H7 (cell line): ENCODE results near the gene DNAL4. TPM values are rescaled to one million over a fixed set of nuclear protein-coding genes. Genes with fewer than 3 reads are reported as not detected.
A peak's percentile ranks its signal among the peaks of the same experiment; 100 is the strongest.

Experiments used
- DNase-seq: peaks from one replicate; pipeline ENCODE4 v3.0.0; 2012
- H3K27me3 ChIP-seq: 2 replicates; pipeline ENCODE4 v1.6.0; 2011; ENCODE audit warnings: mild to moderate bottlenecking, low read length; ENCODE audit not compliant: control insufficient read depth, insufficient read depth
- H3K36me3 ChIP-seq: replicated peaks from 2 replicates; pipeline ENCODE4 v1.5.1; 2011; ENCODE audit warnings: low read length; ENCODE audit not compliant: control insufficient read depth, insufficient read depth
- H3K4me3 ChIP-seq: 2 replicates; pipeline ENCODE4 v1.5.1; 2011; ENCODE audit warnings: low read depth, mild to moderate bottlenecking, control low read depth, low read length, moderate library complexity; ENCODE audit not compliant: insufficient read depth
- total RNA-seq: library from RNA; depleted of rRNA; stranded (reverse); fragments of >200 nt; shearing (Covaris generic); gene quantifications from 2 replicates; pipeline ENCODE4 v1.2.3, GENCODE V29; 2014

Gene DNAL4
- total RNA-seq, 1 experiment from 2014 or later: 26.8 TPM

DNA sequence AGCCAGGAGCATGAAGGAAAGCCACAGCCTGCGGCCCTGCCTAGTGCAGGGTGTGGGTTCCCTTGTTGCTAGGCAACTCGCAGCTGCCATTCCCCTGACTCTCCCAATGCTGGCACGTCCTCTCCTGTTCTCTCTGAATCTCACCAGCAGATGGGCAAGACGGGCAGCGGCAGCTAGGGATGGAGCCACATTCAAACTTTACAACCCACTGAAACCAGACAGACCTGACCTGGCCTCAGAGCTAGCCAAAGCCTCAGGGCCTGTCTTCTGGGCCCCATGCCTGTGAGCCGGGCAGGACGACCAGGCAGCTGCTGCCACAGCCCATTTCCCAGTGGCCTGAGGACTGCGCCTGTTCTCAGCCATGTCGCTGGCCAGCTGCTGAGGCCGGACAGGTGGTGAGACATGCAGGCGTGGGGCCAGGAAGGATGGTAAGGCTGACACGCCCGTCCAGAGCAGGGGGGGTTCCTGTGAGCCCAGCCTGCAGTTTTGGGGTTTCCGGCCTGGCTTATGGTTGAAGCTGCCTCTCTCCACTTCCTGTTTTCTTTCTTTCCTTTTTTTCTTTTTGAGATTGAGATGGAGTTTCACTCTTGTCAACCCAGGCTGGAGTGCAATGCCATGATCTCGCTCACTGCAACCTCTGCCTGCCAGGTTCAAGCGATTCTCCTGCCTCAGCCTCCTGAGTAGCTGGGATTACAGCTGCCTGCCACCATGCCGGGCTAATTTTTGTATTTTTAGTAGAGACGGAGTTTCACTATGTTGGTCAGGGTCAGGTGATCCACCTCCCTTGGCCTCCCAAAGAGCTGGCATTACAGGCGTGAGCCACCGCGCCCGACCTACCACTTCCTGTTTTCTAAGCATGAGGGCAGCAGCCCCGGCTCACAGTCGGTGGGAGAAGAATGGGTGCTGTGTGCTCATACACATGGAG lies 42.3 kb downstream of the DNAL4 start:
- DNase-seq: no peak
- Histone ChIP-seq H3K4me3 (no peak overlapping the region), H3K27me3 (no peaks in the 10 kb centered on the region; the same call in none of the 2 replicates), H3K36me3 (0 out of 2 replicates have a peak, but pooled peaks cover 2% of the 10 kb centered on the region)

DNA sequence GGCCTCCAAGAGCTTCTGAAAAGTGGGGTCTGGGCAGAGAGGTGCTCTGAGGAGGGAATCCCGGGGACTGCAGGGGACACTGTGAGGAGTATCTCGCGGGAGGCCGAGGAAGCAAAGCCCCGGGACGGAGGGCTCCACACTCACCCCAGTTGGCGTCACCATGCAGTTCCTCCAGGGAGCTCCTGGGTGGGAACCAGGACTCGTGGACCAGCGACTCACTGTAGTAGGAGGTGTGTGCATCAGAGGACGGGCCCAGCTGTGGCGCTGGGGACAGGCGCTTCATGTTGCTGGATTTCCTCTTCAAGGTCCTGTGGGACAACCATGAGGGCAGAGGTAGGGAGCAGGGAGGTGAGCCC lies 42.9 kb downstream of the DNAL4 start:
- 0 out of 2 replicates have a peak, but pooled peaks cover 2% of the 10 kb centered on the region for H3K36me3 ChIP-seq
- no peak for DNase-seq
- H3K27me3 ChIP-seq: no peaks in the 10 kb centered on the region; the same call in none of the 2 replicates
- H3K4me3 ChIP-seq: no peak overlapping the region

DNA sequence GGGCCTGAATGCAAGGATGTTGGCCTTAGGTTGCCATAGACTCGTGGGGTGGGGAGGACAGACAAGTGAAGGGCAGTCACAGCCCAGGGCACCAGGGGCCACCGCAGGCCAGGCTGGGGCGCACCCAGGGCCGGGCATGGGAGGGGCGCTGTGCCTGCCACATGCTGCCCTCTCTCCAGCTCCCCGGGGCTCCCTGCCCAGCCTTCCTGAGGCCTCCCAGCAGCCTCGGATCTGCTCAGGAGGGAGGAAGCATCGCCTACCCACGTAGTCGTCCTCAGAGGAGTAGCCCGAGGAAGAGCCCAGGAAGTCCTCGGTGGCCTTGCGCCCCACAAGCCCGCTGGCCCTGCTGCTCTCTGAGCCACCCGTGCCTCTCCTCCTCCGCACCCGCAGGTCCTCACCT lies 43.3 kb downstream of the DNAL4 start:
- Histone ChIP-seq H3K36me3 (0 out of 2 replicates have a peak, but pooled peaks cover 2% of the 10 kb centered on the region), H3K4me3 (no peak overlapping the region), H3K27me3 (no peaks in the 10 kb centered on the region; the same call in none of the 2 replicates)
- no peak for DNase-seq

DNA sequence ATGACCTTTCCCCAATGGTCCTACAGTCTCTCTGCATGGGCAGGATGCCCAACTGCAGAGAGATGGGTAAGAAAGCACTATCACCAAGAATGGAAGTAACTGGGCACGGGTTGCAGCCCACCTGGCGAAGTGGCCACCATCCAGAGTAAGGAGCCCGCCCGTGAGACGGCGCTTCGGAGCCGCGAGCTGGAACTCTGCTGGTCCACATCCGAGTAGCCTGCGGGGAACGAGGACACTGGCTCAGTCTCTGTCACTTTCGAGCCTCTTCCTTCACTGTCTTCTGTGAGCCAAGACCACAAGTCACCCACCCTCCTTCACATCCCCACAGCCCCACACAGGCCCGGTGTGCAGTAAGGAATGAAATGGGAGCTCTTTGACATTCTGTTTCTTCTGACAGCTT lies 43.8 kb downstream of the DNAL4 start:
- DNase-seq: no peak
- Histone ChIP-seq H3K27me3 (no peaks in the 10 kb centered on the region; the same call in none of the 2 replicates), H3K36me3 (peaks cover 2% of the 10 kb centered on the region; the same call in 1 of the 2 replicates), H3K4me3 (no peak overlapping the region)

DNA sequence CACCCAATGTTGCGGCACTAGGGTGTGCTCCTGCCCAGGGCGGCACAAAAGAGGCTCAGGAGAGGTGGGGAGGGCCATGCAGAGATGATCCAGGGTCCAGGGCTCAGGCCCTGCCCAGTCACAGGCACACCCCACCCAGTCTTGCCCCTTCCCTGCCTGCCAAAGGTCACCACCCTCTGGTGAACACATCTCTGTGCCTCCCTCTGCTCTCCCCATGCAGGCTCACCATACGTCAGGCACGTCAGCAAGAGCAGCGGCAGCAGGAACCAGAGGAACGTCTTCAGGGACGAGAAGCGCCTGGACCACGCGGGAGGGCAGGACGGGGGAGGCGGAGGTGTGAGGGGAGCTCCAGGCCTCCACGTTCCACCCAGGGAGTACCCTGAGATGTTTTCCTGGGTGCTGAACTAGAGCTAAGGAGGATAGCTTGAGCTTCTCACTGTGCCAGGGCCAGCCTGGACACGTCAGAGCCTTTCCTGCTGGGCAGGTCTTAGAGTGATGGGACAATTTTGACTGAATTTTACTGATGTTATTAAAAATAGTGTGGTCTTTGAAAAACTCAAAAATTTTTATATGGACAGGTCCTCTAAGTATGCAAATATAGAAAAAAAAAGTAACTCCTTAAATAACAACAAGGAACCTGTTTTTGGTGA lies 45.3 kb downstream of the DNAL4 start:
- DNase-seq: no peak
- peaks cover 2% of the 10 kb centered on the region; the same call in 1 of the 2 replicates for H3K36me3 ChIP-seq
- H3K4me3 ChIP-seq: no peak overlapping the region
- no peaks in the 10 kb centered on the region; the same call in 1 of the 2 replicates for H3K27me3 ChIP-seq

DNA sequence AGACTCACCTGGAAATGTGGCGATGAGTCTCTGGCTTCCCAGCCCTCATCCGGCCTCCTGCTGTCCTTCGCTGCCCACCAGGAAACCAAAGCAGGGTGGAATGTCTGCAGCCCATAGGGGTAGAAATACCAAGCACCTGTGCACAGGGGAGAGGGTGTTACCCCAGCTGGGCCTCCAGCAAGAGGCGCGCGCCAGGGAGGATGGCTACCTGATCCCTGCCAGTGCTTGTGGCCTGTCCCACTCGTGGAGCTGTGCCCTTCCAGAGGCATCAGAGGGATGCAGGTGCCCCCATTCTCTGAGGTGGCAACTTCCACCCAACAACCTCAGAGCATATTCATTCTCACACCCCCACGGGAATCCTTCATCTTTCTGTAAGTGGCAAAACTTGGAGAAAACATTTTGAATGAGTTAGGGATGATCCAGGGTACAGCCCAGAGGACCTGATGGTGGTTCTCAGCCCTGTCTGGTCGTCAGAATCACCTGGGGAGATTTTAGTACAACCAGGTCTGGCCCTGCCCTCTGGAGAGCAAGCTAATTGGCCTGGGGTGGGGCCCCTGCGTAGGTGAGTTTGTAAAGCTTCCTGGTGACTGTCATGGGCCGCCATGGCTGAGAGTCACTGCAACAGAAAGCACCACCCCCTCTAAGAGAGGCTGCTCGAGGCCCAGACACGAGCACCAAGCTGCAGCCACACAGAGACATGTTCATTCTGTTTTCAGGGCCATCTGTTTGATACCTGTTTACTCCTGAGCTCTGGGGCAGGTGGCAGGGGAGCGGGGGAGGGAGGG lies 48.1 kb downstream of the DNAL4 start:
- no peaks in the 10 kb centered on the region for H3K27me3 ChIP-seq
- H3K4me3 ChIP-seq: no peak overlapping the region
- DNase-seq: no peak
- H3K36me3 ChIP-seq: peaks cover 3% of the 10 kb centered on the region

DNA sequence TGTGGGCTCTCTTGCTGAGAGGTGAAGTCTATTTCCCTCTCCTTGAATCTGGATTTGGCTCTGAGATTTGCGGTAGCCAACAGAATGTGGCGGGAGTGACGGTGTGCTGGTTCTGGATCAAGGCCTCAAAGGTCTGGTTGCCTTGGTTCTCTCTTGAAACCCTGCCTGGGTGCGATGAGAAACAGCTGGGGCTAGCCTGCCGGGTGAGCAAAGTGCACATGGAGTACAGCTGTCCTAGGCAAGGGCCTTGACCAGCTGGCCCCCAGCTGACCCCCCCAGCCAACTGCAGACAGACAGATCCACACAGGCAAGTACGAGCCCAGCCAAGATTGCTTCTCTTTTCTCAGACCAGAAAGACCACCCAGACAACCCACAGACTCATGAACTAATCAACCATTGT lies 49.0 kb downstream of the DNAL4 start:
- no peaks in the 10 kb centered on the region for H3K27me3 ChIP-seq
- H3K36me3 ChIP-seq: peaks cover 3% of the 10 kb centered on the region
- no peak for DNase-seq
- H3K4me3 ChIP-seq: no peak overlapping the region

DNA sequence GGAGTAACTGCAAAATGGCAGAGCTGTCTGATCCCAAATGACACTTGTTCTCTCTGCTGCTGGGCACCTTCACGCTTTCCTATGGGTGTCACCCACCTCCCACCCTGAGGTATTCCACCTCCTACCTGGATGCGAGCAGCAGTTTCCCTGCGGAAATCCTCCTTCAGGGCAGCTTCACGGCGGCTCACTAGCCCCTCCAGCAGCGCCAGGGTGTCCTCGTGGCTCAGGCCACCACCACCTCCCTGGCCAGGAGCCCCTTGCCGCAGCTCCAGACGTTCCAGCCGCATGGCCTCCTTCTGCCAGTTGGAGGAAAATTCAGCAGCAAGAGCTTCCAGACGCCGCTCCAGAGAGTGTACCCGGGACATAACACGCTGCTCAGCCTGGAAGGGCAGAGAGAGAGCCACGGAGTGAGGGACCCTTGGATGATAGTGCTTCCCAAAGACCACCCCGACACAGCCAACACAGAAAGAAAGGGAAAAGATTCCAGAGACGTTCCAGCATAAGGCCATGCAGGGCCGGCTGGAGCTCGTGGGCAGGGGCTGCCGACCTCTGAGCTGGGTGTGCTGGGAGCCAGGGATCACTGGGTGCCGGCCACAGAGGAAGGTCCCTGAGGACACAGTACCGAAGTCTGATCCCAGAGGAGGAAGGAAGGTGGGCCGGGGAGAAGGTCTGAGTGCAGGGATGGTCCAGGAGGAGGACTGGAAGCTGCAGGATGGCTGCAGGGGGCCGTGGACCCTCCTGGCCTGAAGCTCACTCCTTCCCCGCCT lies 51.6 kb downstream of the DNAL4 start:
- Histone ChIP-seq H3K4me3 (no peak overlapping the region), H3K36me3 (peaks cover 5% of the 10 kb centered on the region), H3K27me3 (no peaks in the 10 kb centered on the region)
- DNase-seq: no peak

DNA sequence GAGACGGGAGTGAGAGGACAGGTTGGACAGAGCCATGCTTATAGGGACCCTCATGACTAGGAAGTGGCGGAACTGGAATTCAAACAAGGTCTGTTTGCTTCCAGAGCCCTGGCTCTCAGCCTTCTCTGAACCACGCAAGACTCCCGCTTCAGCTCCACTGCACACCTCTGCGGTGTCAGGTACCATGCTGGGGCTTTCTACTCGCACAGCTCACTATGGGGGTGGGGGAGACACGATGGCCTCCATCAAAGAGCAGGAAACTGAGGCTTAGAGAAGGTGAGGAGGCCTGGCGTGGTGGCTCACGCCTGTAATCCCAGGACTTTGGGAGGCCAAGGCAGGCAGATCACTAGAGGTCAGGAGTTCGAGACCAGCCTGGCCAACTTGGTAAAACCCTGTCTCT lies 52.4 kb downstream of the DNAL4 start:
- H3K4me3 ChIP-seq: no peak overlapping the region
- no peaks in the 10 kb centered on the region for H3K27me3 ChIP-seq
- peaks cover 5% of the 10 kb centered on the region for H3K36me3 ChIP-seq
- DNase-seq: no peak

DNA sequence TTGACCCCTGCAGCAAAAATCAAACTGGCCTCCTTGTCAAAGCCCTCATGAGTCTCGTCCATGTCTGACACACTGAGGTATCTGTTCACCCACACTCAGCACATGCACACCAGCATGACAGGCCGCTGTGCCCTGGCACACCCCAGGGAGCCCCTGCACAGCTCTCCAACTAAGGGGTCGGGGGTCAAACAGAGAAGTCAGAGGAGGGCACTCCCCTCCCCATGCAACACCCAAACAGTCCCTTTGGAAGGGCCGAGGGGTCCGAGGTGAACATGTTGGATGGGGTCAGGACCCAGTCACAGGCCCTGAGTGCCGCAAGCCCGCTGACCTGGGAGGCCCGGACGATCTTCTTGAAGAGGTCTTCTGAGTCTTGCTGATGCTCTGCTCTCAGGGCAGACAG lies 52.8 kb downstream of the DNAL4 start:
- peaks cover 5% of the 10 kb centered on the region for H3K36me3 ChIP-seq

DNA sequence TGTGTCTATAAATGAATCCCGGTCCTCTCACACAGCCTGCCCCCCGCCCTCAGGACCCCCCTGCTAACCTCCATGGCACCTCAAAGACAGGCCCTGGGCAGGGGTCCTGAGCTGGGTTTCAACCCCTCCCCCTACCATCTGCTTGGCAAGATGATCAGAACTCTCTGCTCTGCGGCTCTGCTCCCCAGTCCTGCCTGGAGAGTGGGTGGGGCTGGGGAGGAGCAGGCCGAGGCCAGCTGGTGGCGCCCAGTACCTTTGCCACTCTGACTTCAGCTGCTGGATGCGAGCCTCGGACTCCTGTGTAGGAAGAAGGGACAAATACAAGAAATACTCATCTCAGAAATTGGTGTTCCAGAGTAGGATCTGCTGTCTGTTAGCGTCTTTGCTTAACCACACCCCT lies 53.2 kb downstream of the DNAL4 start:
- no peaks in the 10 kb centered on the region for H3K27me3 ChIP-seq
- DNase-seq: peak; percentile 74
- H3K4me3 ChIP-seq: no peak overlapping the region
- H3K36me3 ChIP-seq: peaks cover 5% of the 10 kb centered on the region

More for the DNA sequence above, 52.8 kb downstream of the DNAL4 start:
- DNase-seq: no peak
- Histone ChIP-seq H3K4me3 (no peak overlapping the region), H3K27me3 (no peaks in the 10 kb centered on the region)

DNA sequence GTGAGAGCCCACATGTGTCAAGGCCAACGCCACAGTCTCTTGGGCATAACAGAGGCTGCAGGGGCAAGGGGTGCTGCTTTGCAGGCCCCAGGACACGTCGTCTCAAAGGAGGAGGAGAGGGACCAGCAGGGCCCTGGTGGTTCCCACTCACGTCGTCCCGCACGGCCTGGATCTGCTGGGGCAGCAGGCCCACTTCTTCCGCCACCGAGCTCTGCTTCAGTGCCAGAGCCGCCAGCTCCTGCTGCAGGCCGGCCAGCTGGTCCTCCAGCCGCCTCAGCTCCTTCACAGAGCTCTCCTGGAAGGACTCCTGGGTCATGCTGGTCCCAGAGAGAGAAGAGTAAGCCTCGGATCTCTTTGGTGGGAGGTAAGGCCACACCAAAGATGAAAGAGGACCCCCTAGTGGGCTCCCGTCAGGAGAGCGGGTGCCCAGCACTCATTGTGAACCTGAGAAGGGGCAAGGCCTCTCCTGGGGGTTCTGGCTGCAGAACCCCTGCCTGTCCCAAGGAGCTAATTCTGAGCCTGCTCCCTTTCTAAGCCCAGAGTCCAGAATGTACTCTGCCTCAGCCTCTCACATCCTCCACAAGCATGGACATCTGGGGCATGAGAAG lies 53.7 kb downstream of the DNAL4 start:
- H3K27me3 ChIP-seq: no peaks in the 10 kb centered on the region
- no peak overlapping the region for H3K4me3 ChIP-seq
- H3K36me3 ChIP-seq: peaks cover 5% of the 10 kb centered on the region
- no peak for DNase-seq

DNA sequence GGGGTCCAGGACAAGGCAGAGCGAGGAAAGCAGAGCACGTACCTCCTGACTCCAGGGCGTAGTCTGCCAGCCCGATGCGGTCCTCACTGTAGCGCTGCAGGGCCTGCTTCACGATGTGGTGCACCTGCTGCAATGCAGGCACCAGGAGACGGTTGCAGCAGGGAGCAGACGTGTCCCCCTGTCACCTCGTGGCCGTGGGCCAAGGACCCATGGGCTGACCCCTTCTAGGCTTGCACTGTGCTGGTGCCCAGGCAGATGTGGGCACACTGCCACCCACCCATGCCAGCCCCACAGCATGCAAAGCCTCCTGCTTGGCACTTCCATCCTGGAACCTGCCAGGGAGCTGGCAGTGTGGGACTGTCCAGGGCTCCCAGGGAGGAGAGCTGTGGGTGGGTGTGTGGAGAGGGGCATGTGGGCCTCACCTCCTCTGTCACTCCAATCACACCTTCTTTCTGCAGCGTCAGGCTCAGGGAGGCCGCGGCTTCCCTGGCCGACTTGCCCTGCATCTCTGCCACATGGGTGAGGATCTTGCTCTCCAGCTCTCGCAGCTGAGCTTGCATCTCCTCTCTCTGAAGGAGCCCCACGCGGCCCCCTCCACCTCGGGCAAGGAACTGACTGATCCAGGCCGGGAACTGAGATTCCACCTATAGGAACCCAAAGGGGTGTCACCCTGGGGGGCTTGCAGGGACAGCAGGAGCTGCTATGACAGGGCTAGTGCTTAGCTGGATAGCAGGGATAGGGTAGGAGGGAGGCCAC lies 54.5 kb downstream of the DNAL4 start:
- H3K4me3 ChIP-seq: no peak overlapping the region
- no peaks in the 10 kb centered on the region for H3K27me3 ChIP-seq
- DNase-seq: peak; percentile 46
- H3K36me3 ChIP-seq: peaks cover 5% of the 10 kb centered on the region
